HCT116 (cell line): ENCODE results near the gene RNF220. TPM values are rescaled to one million over a fixed set of nuclear protein-coding genes. Genes with fewer than 3 reads are reported as not detected.

Experiments
- ATAC-seq: fragments of 200-7000 bp; cut with Tn5 transposase; 2 replicates; pipeline ENCODE4 v1.9.1; 2020; ENCODE audit warnings: mild to moderate bottlenecking, moderate library complexity
- BruUV-seq: library from RNA; stranded (reverse); fragments of 400-500 nt; replicated peaks from 2 replicates; lab custom pipeline; 2021; lab: Mats Ljungman, UMichigan
- CTCF ChIA-PET: fragments of 300-600 bp; sonication (Branson Sonifier 250); formaldehyde crosslinking; loops from one replicate; lab custom pipeline; 2021; ENCODE audit warnings: antibody characterized with exemption; lab: Charles Lee
- POLR2A ChIA-PET: fragments of 300-600, 350-600 bp; sonication (Branson Sonifier 250); formaldehyde crosslinking; loops from one replicate; lab custom pipeline; 2021; ENCODE audit warnings: antibody characterized with exemption; lab: Charles Lee
- RAD21 ChIA-PET, 2 experiments: fragments of 300-600 bp; sonication (Branson Sonifier 250); formaldehyde crosslinking; loops; one replicate each; lab custom pipeline; 2023; ENCODE audit warnings: low total read pairs in 2 of 2; ENCODE audit not compliant: uncharacterized antibody in 2 of 2, unreplicated experiment in 2 of 2, low non-redundant PET in 1 of 2; lab: Charles Lee
- DNase-seq: peaks from one replicate; pipeline ENCODE4 v3.0.0-alpha.2; 2010; ENCODE audit warnings: low read depth, low spot score
- H2AFZ ChIP-seq: fragments of 200-600 bp; shearing (Covaris generic), sonication (generic); 2 replicates; pipeline ENCODE4 v1.6.1; 2017; ENCODE audit warnings: low read depth, mixed run types, mixed read lengths, antibody characterized with exemption, low read length; ENCODE audit not compliant: poor library complexity, severe bottlenecking
- H3K27ac ChIP-seq: 2 replicates; pipeline ENCODE4 v1.5.1; 2012; ENCODE audit warnings: low read depth, low read length
- H3K27me3 ChIP-seq: fragments of 200-600 bp; sonication (generic); 2 replicates; pipeline ENCODE4 v1.6.1; 2016; ENCODE audit warnings: mixed run types, low read length, mixed read lengths; ENCODE audit not compliant: insufficient read depth
- H3K36me3 ChIP-seq, 2 experiments: fragments of 200-500 bp in 1 of 2; fragments of 200-600 bp in 1 of 2; sonication (Bioruptor generic) in 1 of 2; sonication (generic) in 1 of 2; 2 replicates each; pipeline versions ENCODE4 v1.5.1 to v1.6.1; 2014 to 2016; ENCODE audit warnings: low read length in 2 of 2, inconsistent platforms in 1 of 2, mixed read lengths in 1 of 2, mixed run types in 1 of 2; ENCODE audit not compliant: insufficient read depth in 2 of 2, control insufficient read depth in 1 of 2
- H3K4me1 ChIP-seq, 2 experiments: fragments of 200-600 bp in 1 of 2; sonication (generic) in 1 of 2; 2 replicates each; pipeline versions ENCODE4 v1.5.1 to v1.6.1; 2012 to 2017; ENCODE audit warnings: low read length in 2 of 2, inconsistent platforms in 1 of 2, mild to moderate bottlenecking in 1 of 2, mixed read lengths in 1 of 2, mixed run types in 1 of 2, moderate library complexity in 1 of 2; ENCODE audit not compliant: insufficient read depth in 2 of 2, control insufficient read depth in 1 of 2
- H3K4me2 ChIP-seq: fragments of 200-600 bp; sonication (generic); 2 replicates; pipeline ENCODE4 v1.6.1; 2017; ENCODE audit warnings: mixed run types, low read length, mixed read lengths
- H3K4me3 ChIP-seq, 2 experiments: fragments of 200-600 bp in 1 of 2; sonication (generic) in 1 of 2; replicated peaks in 1 of 2; 2 replicates each; pipeline ENCODE4 v1.5.1; 2011 to 2016; ENCODE audit warnings: low read length in 2 of 2, control low read depth in 1 of 2, low read depth in 1 of 2, mild to moderate bottlenecking in 1 of 2, mixed read lengths in 1 of 2, mixed run types in 1 of 2
- H3K79me2 ChIP-seq: fragments of 200-600 bp; sonication (generic); 2 replicates; pipeline ENCODE4 v1.6.1; 2017; ENCODE audit warnings: mild to moderate bottlenecking, mixed run types, low read length, moderate library complexity, mixed read lengths; ENCODE audit not compliant: insufficient read depth
- H3K9ac ChIP-seq: fragments of 200-600 bp; sonication (generic); 2 replicates; pipeline ENCODE4 v1.6.1; 2016; ENCODE audit warnings: low read length, mixed read lengths
- H3K9me2 ChIP-seq: fragments of 200-600 bp; sonication (generic), shearing (Covaris generic); 2 replicates; pipeline ENCODE4 v1.6.1; 2017; ENCODE audit warnings: mixed run types, mild to moderate bottlenecking, moderate library complexity; ENCODE audit not compliant: insufficient read depth
- H3K9me3 ChIP-seq, 2 experiments: fragments of 200-500 bp in 1 of 2; fragments of 200-600 bp in 1 of 2; sonication (Bioruptor generic) in 1 of 2; sonication (generic) in 1 of 2; 2 replicates each; pipeline ENCODE4 v1.6.1; 2014 to 2017; ENCODE audit warnings: low read length in 2 of 2, mixed read lengths in 2 of 2, inconsistent platforms in 1 of 2, low read depth in 1 of 2, mild to moderate bottlenecking in 1 of 2, mixed run types in 1 of 2, moderate library complexity in 1 of 2; ENCODE audit not compliant: control insufficient read depth in 1 of 2, insufficient read depth in 1 of 2
- H4K20me1 ChIP-seq: fragments of 200-600 bp; sonication (generic), shearing (Covaris generic); 2 replicates; pipeline ENCODE4 v1.6.1; 2017; ENCODE audit warnings: mixed run types, mild to moderate bottlenecking, moderate library complexity; ENCODE audit not compliant: insufficient read depth
- CBX3 ChIP-seq: IDR thresholded peaks from 2 replicates; pipeline ENCODE4 v1.6.1; 2012; ENCODE audit warnings: low read depth
- CEBPB ChIP-seq: IDR thresholded peaks from 2 replicates; pipeline ENCODE4 v1.6.1; 2012; ENCODE audit warnings: low read depth
- JUND ChIP-seq: IDR thresholded peaks from 2 replicates; pipeline ENCODE4 v1.6.1; 2012
- POLR2AphosphoS5 ChIP-seq: IDR thresholded peaks from 2 replicates; pipeline ENCODE4 v1.6.1; 2011; ENCODE audit warnings: mild to moderate bottlenecking, low read depth, low read length, moderate library complexity
- SIN3A ChIP-seq: IDR thresholded peaks from 2 replicates; pipeline ENCODE4 v1.6.1; 2012; ENCODE audit warnings: low read depth
- SP1 ChIP-seq: IDR thresholded peaks from 2 replicates; pipeline ENCODE4 v1.6.1; 2012; ENCODE audit warnings: low read depth
- SRF ChIP-seq: IDR thresholded peaks from 2 replicates; pipeline ENCODE4 v1.6.1; 2012; ENCODE audit warnings: low read depth
- ZNF274 ChIP-seq: fragments of 200-500 bp; sonication (Bioruptor generic); IDR thresholded peaks from 2 replicates; pipeline ENCODE4 v1.6.1; 2014; ENCODE audit warnings: mild to moderate bottlenecking, low read depth, low read length, inconsistent platforms
- intact Hi-C: fragments of 100-400 bp; cut with micrococcal nuclease; formaldehyde crosslinking; loops from 2 replicates; pipeline ENCODE4 v1.10.0; 2022
- total RNA-seq: library from RNA; stranded (reverse); gene quantifications from one replicate; pipeline ENCODE4 v1.2.1, GENCODE V29; 2021; ENCODE audit not compliant: unreplicated experiment

RNF220 gene
- total RNA-seq, 1 experiment from 2014 or later = 84.5 TPM

DNA sequence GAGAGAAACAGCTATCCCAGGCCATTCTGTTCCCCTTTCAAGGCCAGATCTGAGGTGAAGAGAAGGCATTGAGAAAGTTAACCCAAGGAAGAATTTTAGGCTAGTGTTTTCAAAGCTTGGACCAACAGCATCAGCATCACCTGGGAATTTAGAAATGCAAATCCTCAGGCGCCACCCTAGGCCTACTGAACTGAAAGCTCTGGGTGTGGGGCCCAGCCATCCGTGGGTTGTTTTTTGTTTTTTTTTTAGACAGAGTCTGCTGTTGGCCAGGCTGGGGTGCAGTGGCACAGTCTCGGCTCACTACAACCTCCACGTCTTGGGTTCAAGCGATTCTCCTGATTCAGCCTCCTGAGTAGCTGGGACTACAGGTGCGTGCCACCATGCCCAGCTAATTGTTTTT, 98.6 kb downstream of the RNF220 start:
- Histone ChIP-seq H3K4me1 (no peaks in the 10 kb centered on the region), H2AFZ (no peak overlapping the region), H3K9me2 (no peaks in the 10 kb centered on the region), H3K4me3 (no peak overlapping the region), H4K20me1 (no peaks in the 10 kb centered on the region), H3K9ac (no peak overlapping the region), H3K9me3 (no peaks in the 10 kb centered on the region), H3K27me3 (no peaks in the 10 kb centered on the region; the same call in 1 of the 2 replicates), H3K4me2 (no peak overlapping the region), H3K27ac (no peak overlapping the region), H3K36me3 (no peaks in the 10 kb centered on the region), H3K79me2 (no peaks in the 10 kb centered on the region)
- no TSS peak for BruUV-seq
- DNase-seq (no peak), ATAC-seq (no peak)
- TF ChIP-seq CEBPB (no peak), SIN3A (no peak), SP1 (no peak), ZNF274 (no peak), CBX3 (no peak), JUND (no peak), POLR2AphosphoS5 (no peak)
- POLR2A ChIA-PET = no interaction called here
- RAD21 ChIA-PET = no interaction called here
- CTCF ChIA-PET = no interaction called here
- intact Hi-C loops = no loop called here

DNA sequence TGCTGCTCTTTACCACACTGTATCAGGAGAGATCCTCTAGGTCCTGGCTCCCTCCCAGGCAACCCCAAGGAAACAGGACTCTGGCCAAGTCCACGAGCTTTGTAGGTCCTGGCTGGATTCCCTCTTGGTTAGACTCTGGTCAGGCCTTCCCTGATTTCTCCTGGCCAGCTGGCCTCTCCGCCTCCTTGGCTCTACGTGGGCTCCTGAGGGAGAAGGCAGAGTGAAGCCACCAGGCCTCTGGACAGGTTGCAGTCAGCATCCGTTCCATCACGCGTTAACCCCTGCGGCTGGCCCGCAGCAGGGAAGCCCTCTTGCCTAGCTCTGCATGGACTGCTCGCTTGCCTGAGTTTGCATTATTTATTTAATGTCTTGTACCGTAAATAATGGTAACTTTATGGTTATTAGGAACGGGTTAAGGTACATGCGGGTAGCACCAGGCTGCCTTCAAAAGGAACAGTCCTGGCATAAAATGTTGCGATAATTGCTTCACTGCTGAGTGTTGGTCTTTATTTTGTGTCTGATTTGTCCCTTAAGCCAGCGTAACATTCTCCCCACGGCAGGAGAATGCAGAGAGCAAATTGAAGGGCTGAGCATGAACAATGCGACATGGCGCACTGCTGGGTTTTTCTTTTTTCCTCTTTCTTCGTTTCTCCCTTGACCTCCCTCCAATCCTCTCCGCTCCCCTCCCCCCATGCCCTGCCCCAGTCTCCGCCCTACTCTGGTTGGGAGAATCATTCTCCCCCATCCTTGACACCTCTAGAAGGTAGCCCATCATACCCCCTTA, 100.3 kb downstream of the RNF220 start:
- no peaks in the 10 kb centered on the region for H3K36me3 ChIP-seq
- RAD21 ChIA-PET = no interaction called here
- no peak overlapping the region for H2AFZ ChIP-seq
- ATAC-seq (no peak), DNase-seq (no peak)
- POLR2A ChIA-PET = no interaction called here
- no peaks in the 10 kb centered on the region for H3K79me2 ChIP-seq
- H3K9me3 ChIP-seq = no peaks in the 10 kb centered on the region
- TF ChIP-seq SRF = no peak
- CTCF ChIA-PET = no interaction called here
- H3K27ac ChIP-seq = no peak overlapping the region
- no peaks in the 10 kb centered on the region for H4K20me1 ChIP-seq
- no peak overlapping the region for H3K9ac ChIP-seq
- no peak overlapping the region for H3K4me3 ChIP-seq
- no peak overlapping the region for H3K4me2 ChIP-seq
- intact Hi-C loops = no loop called here
- no TSS peak for BruUV-seq
- H3K4me1 ChIP-seq = no peaks in the 10 kb centered on the region
- no peaks in the 10 kb centered on the region for H3K9me2 ChIP-seq
- H3K27me3 ChIP-seq = no peaks in the 10 kb centered on the region; the same call in 1 of the 2 replicates
